ENCODE data around the gene DYNC2H1.

DYNC2H1 gene

GRCh38 chr11:103396237-103396636, 287.0 kb downstream of the DYNC2H1 start:
- Histone ChIP-seq H3K9me3 (ENCODE audit: control insufficient read depth, insufficient read depth, low read depth, low read length) (no peaks in the 10 kb centered on the region), H3K4me3 (ENCODE audit: low read depth, low read length) (no peak overlapping the region), H3K4me1 (ENCODE audit: control insufficient read depth, insufficient read depth, low read length) (no peaks in the 10 kb centered on the region), H3K27ac (ENCODE audit: extremely low read depth, low read depth, low read length) (no peak overlapping the region), H3K36me3 (ENCODE audit: control insufficient read depth in 2 of 2, insufficient read depth in 1 of 2, low read length in 2 of 2) (peaks cover 0 to 7% of the 10 kb centered on the region in 2 experiments; a peak in 1 of 3 replicates)
- ChIA-PET CTCF (interaction anchor here (0.7 kb wide), 1 partner anchor 81 kb away, joined by 5 read pairs; no protein-coding TSS in a partner anchor), POLR2A (no interaction called here)
- TF ChIP-seq ZNF184 (tag by site-specific recombination; IDR thresholded peaks at IDR 0.05), result no peak

- peaks cover 0 to 7% of the 10 kb centered on the region in 2 experiments; a peak in 1 of 3 replicates for H3K36me3 ChIP-seq (ENCODE audit: control insufficient read depth in 2 of 2, insufficient read depth in 1 of 2, low read length in 2 of 2)
- no peak overlapping the region for H3K27ac ChIP-seq (ENCODE audit: extremely low read depth, low read depth, low read length)
- POLR2A ChIA-PET, result no interaction called here
- no peaks in the 10 kb centered on the region for H3K4me1 ChIP-seq (ENCODE audit: control insufficient read depth, insufficient read depth, low read length)
- H3K9me3 ChIP-seq (ENCODE audit: control insufficient read depth, insufficient read depth, low read depth, low read length), result no peaks in the 10 kb centered on the region
- H3K4me3 ChIP-seq (ENCODE audit: low read depth, low read length), result no peak overlapping the region
- no peak for TF ChIP-seq ZNF16 (tag by site-specific recombination; IDR thresholded peaks at IDR 0.05; ENCODE audit: low read depth)
- no peak for TF ChIP-seq ZNF24 (tag by site-specific recombination; IDR thresholded peaks at IDR 0.05)
- TF ChIP-seq ZNF585B (tag by site-specific recombination; IDR thresholded peaks at IDR 0.05), result no peak
- TF ChIP-seq BCL6B (tag by site-specific recombination; IDR thresholded peaks at IDR 0.05), result no peak
- TF ChIP-seq WT1 (tag by site-specific recombination; IDR thresholded peaks at IDR 0.05), result no peak
- TF ChIP-seq ZNF660 (tag by site-specific recombination; IDR thresholded peaks at IDR 0.05), result no peak
- TF ChIP-seq KLF8 (tag by site-specific recombination; IDR thresholded peaks at IDR 0.05), result no peak
- TF ChIP-seq ZNF555 (tag by site-specific recombination; conservative IDR thresholded peaks at IDR 0.05), result no peak
- TF ChIP-seq ZNF214 (tag by site-specific recombination; IDR thresholded peaks at IDR 0.05; ENCODE audit: borderline replicate concordance), result no peak
- no peak for TF ChIP-seq ZNF341 (tag by site-specific recombination; IDR thresholded peaks at IDR 0.05; ENCODE audit: low read depth)
- no peak for TF ChIP-seq ZNF707 (tag by site-specific recombination; IDR thresholded peaks at IDR 0.05)
- TF ChIP-seq HOXC10 (CRISPR knock-in tag; IDR thresholded peaks at IDR 0.05), result no peak
- no peak for TF ChIP-seq MEIS1 (CRISPR knock-in tag; IDR thresholded peaks at IDR 0.05; ENCODE audit: borderline replicate concordance)
- no peak for TF ChIP-seq PATZ1 (tag by site-specific recombination; IDR thresholded peaks at IDR 0.05)
- no peak for TF ChIP-seq ZNF174 (tag by site-specific recombination; IDR thresholded peaks at IDR 0.05)
- TF ChIP-seq ZNF670 (tag by site-specific recombination; IDR thresholded peaks at IDR 0.05; ENCODE audit: low read depth), result no peak
- TF ChIP-seq ZNF558 (tag by site-specific recombination; IDR thresholded peaks at IDR 0.05), result no peak
- no peak for TF ChIP-seq ZNF416 (tag by site-specific recombination; IDR thresholded peaks at IDR 0.05)
- CTCF ChIA-PET, result interaction anchor here (0.6 kb wide), 1 partner anchor 331 kb away, joined by 3 read pairs; no protein-coding TSS in a partner anchor
These were observed 288.1 kb downstream of the DYNC2H1 start for GRCh38 chr11:103397369-103397768.

- Histone ChIP-seq H3K36me3 (ENCODE audit: control insufficient read depth in 2 of 2, insufficient read depth in 1 of 2, low read length in 2 of 2) (peaks cover 0 to 7% of the 10 kb centered on the region in 2 experiments; a peak in 1 of 3 replicates), H3K4me1 (ENCODE audit: control insufficient read depth, insufficient read depth, low read length) (no peaks in the 10 kb centered on the region), H3K4me3 (ENCODE audit: low read depth, low read length) (no peak overlapping the region), H3K27ac (ENCODE audit: extremely low read depth, low read depth, low read length) (no peak overlapping the region), H3K9me3 (ENCODE audit: control insufficient read depth, insufficient read depth, low read depth, low read length) (no peaks in the 10 kb centered on the region)
- ChIA-PET POLR2A (no interaction called here), CTCF (interaction anchor here (0.6 kb wide), 2 partner anchors 9 to 141 kb away, joined by 3 read pairs; no protein-coding TSS in a partner anchor)
- no peak for TF ChIP-seq ZNF518A (tag by site-specific recombination; conservative IDR thresholded peaks at IDR 0.05; ENCODE audit: low read depth)
- no peak for TF ChIP-seq ZNF23 (tag by site-specific recombination; IDR thresholded peaks at IDR 0.05; ENCODE audit: borderline replicate concordance)
- TF ChIP-seq ZSCAN18 (tag by site-specific recombination; IDR thresholded peaks at IDR 0.05), result no peak
These were observed 289.6 kb downstream of the DYNC2H1 start for GRCh38 chr11:103398829-103399228.
